ENCODE measurements around the gene RNASE8. TPM values are rescaled to one million over a fixed set of nuclear protein-coding genes. Genes with fewer than 3 reads are reported as not detected.

The RNASE8 gene
- total RNA-seq, 2 donors from 2014 or later, result not detected

DNA sequence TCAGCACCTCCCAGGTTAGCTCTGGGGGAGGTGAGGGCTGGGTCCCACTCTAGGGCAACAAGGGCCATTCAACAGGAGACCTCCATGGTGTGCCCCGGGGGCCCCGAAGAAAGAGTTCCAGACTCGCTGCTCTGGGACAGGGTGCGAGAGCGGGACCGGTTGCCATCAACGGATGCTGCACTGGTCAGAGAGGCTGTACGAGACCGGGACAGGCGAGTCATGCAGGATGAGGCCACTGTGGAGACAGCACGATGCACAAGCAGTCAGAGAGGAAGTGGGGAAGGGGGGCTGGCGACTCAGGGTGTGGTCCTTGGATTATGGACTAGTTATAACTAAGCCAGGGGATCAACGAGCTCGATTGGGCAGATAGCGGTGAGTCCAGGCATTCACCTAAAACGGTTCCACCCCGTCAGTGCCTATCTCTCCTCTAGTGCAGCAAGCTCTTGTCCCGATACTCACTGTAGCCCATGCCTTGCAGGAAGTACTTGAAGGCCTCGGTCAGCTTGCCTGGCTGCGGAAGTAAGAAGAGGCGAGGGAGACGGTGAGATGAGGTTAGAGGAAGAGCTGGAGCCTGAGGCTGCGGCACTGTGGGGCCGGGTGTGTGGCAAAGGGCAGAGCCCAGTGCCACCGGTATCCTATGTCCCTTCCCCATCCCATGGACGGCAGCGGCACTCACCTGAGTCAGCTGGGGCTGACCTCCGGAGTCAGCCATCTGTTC, 39.9 kb upstream of the RNASE8 start:
- Histone ChIP-seq H3K27me3 (ENCODE audit: control insufficient read depth, insufficient read depth, low read length, poor library complexity, severe bottlenecking) (peaks cover 5% of the 10 kb centered on the region), H3K4me1 (ENCODE audit: control insufficient read depth, insufficient read depth, low read length) (no peaks in the 10 kb centered on the region), H3K4me3 (ENCODE audit: low read length) (no peak overlapping the region), H3K9me3 (ENCODE audit: control insufficient read depth, low read length) (no peaks in the 10 kb centered on the region), H3K36me3 (ENCODE audit: control insufficient read depth, insufficient read depth, low read length) (peaks cover 6% of the 10 kb centered on the region), H3K9ac (ENCODE audit: extremely low read depth, low read length, poor library complexity, severe bottlenecking) (no peak overlapping the region), H3K27ac (ENCODE audit: low read depth, low read length) (no peak overlapping the region)
- WGBS, 2 experiments (ENCODE audit: insufficient coverage in 1 of 2, insufficient read length in 1 of 2), result 93 to 95% methylated on average over 15 to 27 of the region's 28 CpGs
- Mint-ChIP-seq H3K36me3 (ENCODE audit: low read depth) (peaks cover 42% of the 10 kb centered on the region), H3K4me3 (no peak overlapping the region), H3K4me1 (peaks cover 9% of the 10 kb centered on the region), H3K27me3 (ENCODE audit: insufficient read depth) (peaks cover 17% of the 10 kb centered on the region), H3K9me3 (no peaks in the 10 kb centered on the region), H3K27ac (no peak overlapping the region)
- TF ChIP-seq, protein P1, sequence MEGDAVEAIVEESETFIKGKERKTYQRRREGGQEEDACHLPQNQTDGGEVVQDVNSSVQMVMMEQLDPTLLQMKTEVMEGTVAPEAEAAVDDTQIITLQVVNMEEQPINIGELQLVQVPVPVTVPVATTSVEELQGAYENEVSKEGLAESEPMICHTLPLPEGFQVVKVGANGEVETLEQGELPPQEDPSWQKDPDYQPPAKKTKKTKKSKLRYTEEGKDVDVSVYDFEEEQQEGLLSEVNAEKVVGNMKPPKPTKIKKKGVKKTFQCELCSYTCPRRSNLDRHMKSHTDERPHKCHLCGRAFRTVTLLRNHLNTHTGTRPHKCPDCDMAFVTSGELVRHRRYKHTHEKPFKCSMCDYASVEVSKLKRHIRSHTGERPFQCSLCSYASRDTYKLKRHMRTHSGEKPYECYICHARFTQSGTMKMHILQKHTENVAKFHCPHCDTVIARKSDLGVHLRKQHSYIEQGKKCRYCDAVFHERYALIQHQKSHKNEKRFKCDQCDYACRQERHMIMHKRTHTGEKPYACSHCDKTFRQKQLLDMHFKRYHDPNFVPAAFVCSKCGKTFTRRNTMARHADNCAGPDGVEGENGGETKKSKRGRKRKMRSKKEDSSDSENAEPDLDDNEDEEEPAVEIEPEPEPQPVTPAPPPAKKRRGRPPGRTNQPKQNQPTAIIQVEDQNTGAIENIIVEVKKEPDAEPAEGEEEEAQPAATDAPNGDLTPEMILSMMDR (conservative IDR thresholded peaks at IDR 0.05), result no peak
- DNase-seq, result no peak

DNA sequence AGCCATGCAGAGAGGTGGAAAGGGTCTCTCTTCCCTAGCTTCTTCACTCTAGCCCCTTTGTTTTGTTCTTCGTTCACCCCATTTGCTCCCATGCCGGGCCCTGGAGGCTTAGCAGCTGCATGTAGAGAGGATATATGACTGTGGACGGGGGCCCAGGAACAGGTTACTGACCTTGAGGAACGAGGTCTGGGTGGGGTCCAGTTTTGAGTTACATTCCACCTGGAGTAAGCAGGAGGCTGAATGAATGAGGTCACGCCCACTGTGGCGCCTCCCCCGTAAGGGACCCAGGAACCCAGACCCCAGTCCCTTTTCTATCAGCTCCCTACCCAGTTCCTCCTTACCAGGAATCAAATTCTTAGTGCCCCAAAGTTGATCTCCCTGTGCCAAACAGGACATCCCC, 39.3 kb upstream of the RNASE8 start:
- H3K27ac ChIP-seq (ENCODE audit: low read depth, low read length), result no peak overlapping the region
- WGBS, 2 experiments (ENCODE audit: insufficient coverage in 1 of 2, insufficient read length in 1 of 2), result 86 to 90% methylated on average over 6 to 7 of the region's 7 CpGs
- no peak overlapping the region for H3K4me3 Mint-ChIP-seq
- H3K4me3 ChIP-seq (ENCODE audit: low read length), result no peak overlapping the region
- peaks cover 17% of the 10 kb centered on the region for H3K27me3 Mint-ChIP-seq (ENCODE audit: insufficient read depth)
- peaks cover 6% of the 10 kb centered on the region for H3K36me3 ChIP-seq (ENCODE audit: control insufficient read depth, insufficient read depth, low read length)
- no peak overlapping the region for H3K27ac Mint-ChIP-seq
- no peaks in the 10 kb centered on the region for H3K9me3 Mint-ChIP-seq
- H3K9ac ChIP-seq (ENCODE audit: extremely low read depth, low read length, poor library complexity, severe bottlenecking), result no peak overlapping the region
- TF ChIP-seq, protein P1 (conservative IDR thresholded peaks at IDR 0.05), result no peak
- peaks cover 15% of the 10 kb centered on the region for H3K4me1 Mint-ChIP-seq
- H3K4me1 ChIP-seq (ENCODE audit: control insufficient read depth, insufficient read depth, low read length), result no peaks in the 10 kb centered on the region
- peaks cover 42% of the 10 kb centered on the region for H3K36me3 Mint-ChIP-seq (ENCODE audit: low read depth)
- H3K9me3 ChIP-seq (ENCODE audit: control insufficient read depth, low read length), result no peaks in the 10 kb centered on the region
- no peak for DNase-seq
- no peaks in the 10 kb centered on the region for H3K27me3 ChIP-seq (ENCODE audit: control insufficient read depth, insufficient read depth, low read length, poor library complexity, severe bottlenecking)

DNA sequence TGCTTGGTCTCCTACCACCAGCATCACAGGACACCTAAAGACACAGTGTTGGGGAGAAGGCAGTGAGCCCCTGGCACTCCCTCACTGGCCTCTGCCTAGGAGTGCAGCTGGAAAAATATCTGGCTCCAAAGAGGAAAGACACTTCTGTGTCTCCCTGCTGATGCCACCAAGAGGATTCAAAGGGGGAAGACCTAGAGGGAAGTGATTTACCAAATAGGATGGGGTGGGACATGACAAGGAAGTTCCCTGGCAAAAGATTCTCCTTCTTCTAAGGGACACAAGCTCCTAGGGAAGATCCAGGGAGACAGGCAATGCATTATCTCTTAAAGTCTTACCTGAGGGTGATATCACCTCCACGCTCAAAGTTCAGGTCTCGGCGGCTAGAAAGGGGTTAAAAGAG, 38.8 kb upstream of the RNASE8 start:
- no peak for DNase-seq
- H3K9me3 Mint-ChIP-seq, result no peaks in the 10 kb centered on the region
- peaks cover 20% of the 10 kb centered on the region for H3K4me1 Mint-ChIP-seq
- TF ChIP-seq, protein P1 (conservative IDR thresholded peaks at IDR 0.05), result no peak
- H3K27me3 ChIP-seq (ENCODE audit: control insufficient read depth, insufficient read depth, low read length, poor library complexity, severe bottlenecking), result peaks cover 3% of the 10 kb centered on the region
- H3K4me3 Mint-ChIP-seq, result no peak overlapping the region
- no peaks in the 10 kb centered on the region for H3K9me3 ChIP-seq (ENCODE audit: control insufficient read depth, low read length)
- H3K36me3 ChIP-seq (ENCODE audit: control insufficient read depth, insufficient read depth, low read length), result peaks cover 6% of the 10 kb centered on the region
- no peak overlapping the region for H3K27ac Mint-ChIP-seq
- no peaks in the 10 kb centered on the region for H3K4me1 ChIP-seq (ENCODE audit: control insufficient read depth, insufficient read depth, low read length)
- H3K27ac ChIP-seq (ENCODE audit: low read depth, low read length), result no peak overlapping the region
- H3K27me3 Mint-ChIP-seq (ENCODE audit: insufficient read depth), result peaks cover 21% of the 10 kb centered on the region
- WGBS, 2 experiments (ENCODE audit: insufficient coverage in 1 of 2, insufficient read length in 1 of 2), result 95% methylated on average over 3 of the region's 3 CpGs; no CpG with 5 or more reads in 1 of the 2 experiments
- H3K36me3 Mint-ChIP-seq (ENCODE audit: low read depth), result peaks cover 42% of the 10 kb centered on the region
- H3K4me3 ChIP-seq (ENCODE audit: low read length), result no peak overlapping the region
- H3K9ac ChIP-seq (ENCODE audit: extremely low read depth, low read length, poor library complexity, severe bottlenecking), result no peak overlapping the region

All from endodermal cell (in vitro differentiated cells).